ENCODE data around the gene ZNF302. TPM values are rescaled to one million over a fixed set of nuclear protein-coding genes. Genes with fewer than 3 reads are reported as not detected.

The ZNF302 gene
- total and polyA plus RNA-seq, 2 donors from 2014 or later = 25.5 to 36.4 TPM

- TF ChIP-seq CTCF (IDR thresholded peaks at IDR 0.05; ENCODE audit: borderline replicate concordance, extremely low read depth, insufficient read depth) = no peak
- Histone ChIP-seq H3K27me3 (ENCODE audit: control insufficient read depth, insufficient read depth, low read length) (no peaks in the 10 kb centered on the region), H3K4me1 (ENCODE audit: control insufficient read depth in 2 of 3, insufficient read depth in 2 of 3, low read depth in 1 of 3, low read length in 3 of 3) (no peaks in the 10 kb centered on the region), H3K4me3 (ENCODE audit: low read length in 3 of 3) (no peak overlapping the region), H3K9me3 (ENCODE audit: control insufficient read depth in 2 of 3, insufficient read depth in 1 of 3, low read length in 3 of 3) (no peaks in the 10 kb centered on the region), H3K27ac (ENCODE audit: low read depth in 2 of 2, low read length in 2 of 2) (no peak overlapping the region), H3K36me3 (ENCODE audit: control insufficient read depth in 2 of 3, insufficient read depth in 3 of 3, low read length in 3 of 3) (no peaks in the 10 kb centered on the region), H3K9ac (ENCODE audit: low read length in 3 of 3) (no peak overlapping the region)
- no peak for FAIRE-seq
- intact Hi-C loops (cut with DNase I) = no loop called here
- DNase-seq = peak in 2 of 5 donors; percentile 6 to 14
These were observed 31.9 kb upstream of the ZNF302 start for GRCh38 chr19:34645551-34645950.

- intact Hi-C loops (cut with DNase I) = no loop called here
- FAIRE-seq = no peak
These were observed 27.5 kb upstream of the ZNF302 start for GRCh38 chr19:34649886-34650543.

GRCh38 chr19:34651747-34652146 is 25.7 kb upstream of the ZNF302 start:
- Histone ChIP-seq H3K27ac (ENCODE audit: low read depth in 2 of 2, low read length in 2 of 2) (no peak overlapping the region), H3K4me3 (ENCODE audit: low read length in 3 of 3) (no peak overlapping the region), H3K36me3 (ENCODE audit: control insufficient read depth in 2 of 3, insufficient read depth in 3 of 3, low read length in 3 of 3) (no peaks in the 10 kb centered on the region), H3K9ac (ENCODE audit: low read length in 3 of 3) (no peak overlapping the region), H3K9me3 (ENCODE audit: control insufficient read depth in 2 of 3, insufficient read depth in 1 of 3, low read length in 3 of 3) (peaks cover 0 to 3% (median 0%) of the 10 kb centered on the region in 3 donors), H3K27me3 (ENCODE audit: control insufficient read depth, insufficient read depth, low read length) (no peaks in the 10 kb centered on the region), H3K4me1 (ENCODE audit: control insufficient read depth in 2 of 3, insufficient read depth in 2 of 3, low read depth in 1 of 3, low read length in 3 of 3) (no peaks in the 10 kb centered on the region)
- no peak for FAIRE-seq
- DNase-seq = no peak
- no peak for TF ChIP-seq CTCF (IDR thresholded peaks at IDR 0.05; ENCODE audit: borderline replicate concordance, extremely low read depth, insufficient read depth)
- intact Hi-C loops (cut with DNase I) = no loop called here

More at GRCh38 chr19:34649886-34650543, 27.5 kb upstream of the ZNF302 start:
- Histone ChIP-seq H3K4me3 (ENCODE audit: low read length in 3 of 3) (no peak overlapping the region), H3K4me1 (ENCODE audit: control insufficient read depth in 2 of 3, insufficient read depth in 2 of 3, low read depth in 1 of 3, low read length in 3 of 3) (no peaks in the 10 kb centered on the region), H3K36me3 (ENCODE audit: control insufficient read depth in 2 of 3, insufficient read depth in 3 of 3, low read length in 3 of 3) (no peaks in the 10 kb centered on the region), H3K27me3 (ENCODE audit: control insufficient read depth, insufficient read depth, low read length) (no peaks in the 10 kb centered on the region), H3K9ac (ENCODE audit: low read length in 3 of 3) (no peak overlapping the region), H3K9me3 (ENCODE audit: control insufficient read depth in 2 of 3, insufficient read depth in 1 of 3, low read length in 3 of 3) (peaks cover 0 to 3% (median 0%) of the 10 kb centered on the region in 3 donors), H3K27ac (ENCODE audit: low read depth in 2 of 2, low read length in 2 of 2) (no peak overlapping the region)
- TF ChIP-seq CTCF (IDR thresholded peaks at IDR 0.05; ENCODE audit: borderline replicate concordance, extremely low read depth, insufficient read depth) = no peak
- no peak for DNase-seq

Measured in kidney (tissue), 14 donors.